GM18909 (cell line): ENCODE measurements around the gene GABBR2.

Experiments
- ATAC-seq: cut with Tn5 transposase; IDR thresholded peaks from one replicate; pipeline ENCODE4 v1.9.1; 2021; ENCODE audit warnings: mild to moderate bottlenecking; ENCODE audit not compliant: unreplicated experiment, poor library complexity

The GABBR2 gene

DNA sequence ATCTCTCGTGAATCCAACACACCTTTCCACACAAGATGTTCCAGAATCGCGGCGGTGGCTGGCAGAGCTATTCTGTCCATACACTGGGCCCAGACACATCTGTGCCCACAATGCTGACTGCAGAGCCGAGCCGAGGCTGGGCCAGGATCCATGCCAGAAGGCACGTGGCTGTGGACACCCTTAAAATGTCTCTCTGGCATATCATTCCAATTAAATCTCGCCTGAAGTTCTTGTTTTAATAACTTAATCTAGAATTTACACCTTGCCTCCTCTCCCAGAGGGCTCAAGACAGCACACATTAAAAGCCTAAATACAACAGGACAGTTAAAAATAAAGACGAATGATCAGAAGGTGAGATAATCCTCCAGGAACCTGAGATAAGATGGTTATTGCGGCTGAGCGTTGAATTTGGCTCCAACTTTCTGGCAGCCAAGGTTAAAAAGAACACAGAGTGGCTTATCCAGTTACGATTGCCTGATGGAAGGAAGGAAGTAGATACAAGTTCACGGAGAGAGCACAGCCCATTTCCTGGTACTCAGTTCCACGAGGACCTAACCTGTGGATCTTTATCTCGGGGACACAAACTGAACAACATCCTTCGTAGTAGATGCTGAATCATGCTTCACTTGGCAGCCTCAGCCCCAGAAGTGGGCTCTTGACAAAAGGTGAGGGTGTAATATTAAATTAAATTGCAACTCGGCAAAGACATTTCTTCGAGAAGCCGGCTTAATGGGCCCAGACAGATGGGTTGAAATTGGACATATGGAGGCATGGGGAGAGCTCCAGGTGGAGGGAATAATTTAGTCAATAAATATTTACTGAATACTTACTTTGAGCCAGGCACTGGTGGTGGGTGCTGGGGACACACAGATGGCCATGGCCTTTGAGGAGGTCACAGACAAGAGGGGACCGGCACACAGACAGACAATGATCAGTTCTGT lies 367.3 kb downstream of the GABBR2 start:
- no peak for ATAC-seq

DNA sequence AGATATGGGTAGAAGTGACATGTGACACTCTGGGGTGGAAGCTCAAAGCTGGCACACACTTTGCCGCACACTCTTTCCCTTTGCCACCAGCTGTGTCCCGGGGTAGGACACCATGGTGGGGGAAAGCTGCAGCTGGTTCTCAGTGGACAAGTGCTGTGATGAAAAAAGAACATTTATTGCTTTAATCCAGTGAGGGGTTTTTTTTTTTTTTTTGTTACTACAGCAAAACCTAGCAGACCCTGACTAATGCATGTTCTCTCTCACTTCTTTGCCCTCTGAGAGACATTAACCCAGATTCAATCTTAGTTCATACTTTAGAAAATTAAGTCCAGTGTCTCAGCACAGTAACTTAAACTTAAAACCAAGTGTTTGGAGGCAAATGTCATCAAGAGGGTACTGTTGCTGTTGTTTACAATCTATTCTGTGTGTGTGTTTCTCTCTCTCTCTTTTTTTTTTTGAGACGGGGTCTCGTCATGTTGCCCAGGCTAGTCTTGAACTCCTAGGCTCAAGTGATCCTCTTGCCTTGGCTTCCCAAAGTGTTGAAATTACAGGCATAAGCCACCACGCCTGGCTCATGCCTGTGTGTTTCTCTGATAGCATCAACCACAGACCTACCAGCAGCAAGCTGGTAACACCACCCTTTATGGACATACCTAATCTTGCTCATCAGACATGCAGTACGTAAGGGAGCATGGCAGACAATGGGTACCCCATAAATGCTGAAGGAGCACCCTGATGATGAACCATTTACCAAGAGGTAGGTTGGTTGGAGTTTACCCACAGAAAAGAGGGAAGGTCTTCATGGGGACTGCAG lies 368.5 kb downstream of the GABBR2 start:
- no peak for ATAC-seq

DNA sequence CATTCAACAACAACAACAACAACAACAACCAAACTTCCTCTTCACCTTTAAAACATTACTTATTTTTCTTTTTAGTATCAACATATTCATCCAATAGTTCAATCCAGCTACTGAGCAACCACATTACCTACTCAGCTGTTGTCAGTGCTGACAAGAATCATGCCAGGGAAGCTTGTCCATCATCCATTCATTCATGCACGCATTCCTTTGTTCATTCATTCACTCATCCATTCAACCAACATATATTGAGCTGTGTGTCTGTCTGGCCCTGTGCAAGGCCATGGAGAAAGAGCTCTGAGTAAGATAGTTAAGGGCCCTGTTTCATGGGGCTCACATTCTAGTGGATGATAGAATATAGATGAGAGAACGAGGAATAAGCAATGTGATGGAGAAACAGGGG lies 373.1 kb downstream of the GABBR2 start:
- ATAC-seq: no peak

DNA sequence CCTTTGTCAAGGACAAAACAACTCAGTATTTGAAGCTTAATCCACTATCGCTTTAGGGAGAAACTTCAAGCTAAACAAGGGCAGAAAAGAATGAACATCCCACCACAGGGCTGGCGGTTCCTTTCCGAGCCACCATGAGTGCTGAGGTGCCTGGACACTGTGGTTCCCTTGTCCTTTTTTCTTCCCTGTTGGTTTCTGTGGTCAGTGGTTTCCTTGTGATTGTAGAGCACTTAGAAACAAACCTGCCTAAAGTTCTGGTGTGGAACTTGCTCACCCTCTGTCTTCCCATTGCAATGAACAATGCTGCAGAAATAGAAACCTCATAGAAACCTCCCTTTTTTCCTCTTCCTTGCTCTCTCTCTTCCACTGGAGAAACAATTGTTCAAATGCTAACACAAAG lies 373.9 kb downstream of the GABBR2 start:
- ATAC-seq: no peak

DNA sequence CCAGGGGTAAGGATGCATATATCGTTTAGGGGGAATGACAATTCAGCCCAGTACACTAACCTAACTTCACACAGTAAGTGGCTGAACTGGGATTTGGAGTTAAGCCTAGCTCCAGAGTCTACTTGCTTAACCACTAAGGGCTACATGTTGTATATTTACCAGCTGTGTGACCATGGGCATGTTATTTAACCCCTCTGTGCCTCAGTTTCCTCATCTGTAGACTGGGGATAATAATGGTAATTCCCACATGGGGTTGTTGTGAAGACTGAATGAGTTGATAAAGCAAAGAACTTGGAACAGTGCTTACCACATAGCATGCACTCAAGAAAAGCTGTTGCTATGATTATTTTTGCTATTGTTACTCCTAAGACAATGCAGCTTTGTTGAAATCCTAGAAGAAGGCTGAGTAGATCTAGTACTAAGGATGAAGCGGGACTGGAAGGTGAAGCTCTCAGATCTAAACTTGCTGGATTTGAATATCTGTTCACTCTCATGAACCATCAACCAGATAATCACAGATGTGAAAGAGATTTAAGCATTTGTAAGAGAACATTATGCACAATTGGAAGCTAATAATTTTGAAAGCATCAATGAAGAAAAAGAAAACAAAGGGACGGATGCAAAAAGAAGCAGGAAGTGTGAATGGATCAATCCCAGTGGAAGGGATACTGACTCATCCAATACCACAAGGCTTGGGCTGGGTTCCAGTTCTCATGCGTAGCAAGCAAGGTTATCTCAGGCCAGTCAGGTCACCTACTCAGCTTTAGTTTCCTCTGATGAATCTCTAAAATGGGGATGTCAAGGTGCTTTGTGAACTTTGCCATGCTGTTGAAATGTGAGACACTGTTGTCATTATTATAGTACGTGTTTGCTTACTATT lies 374.8 kb downstream of the GABBR2 start:
- ATAC-seq: no peak

DNA sequence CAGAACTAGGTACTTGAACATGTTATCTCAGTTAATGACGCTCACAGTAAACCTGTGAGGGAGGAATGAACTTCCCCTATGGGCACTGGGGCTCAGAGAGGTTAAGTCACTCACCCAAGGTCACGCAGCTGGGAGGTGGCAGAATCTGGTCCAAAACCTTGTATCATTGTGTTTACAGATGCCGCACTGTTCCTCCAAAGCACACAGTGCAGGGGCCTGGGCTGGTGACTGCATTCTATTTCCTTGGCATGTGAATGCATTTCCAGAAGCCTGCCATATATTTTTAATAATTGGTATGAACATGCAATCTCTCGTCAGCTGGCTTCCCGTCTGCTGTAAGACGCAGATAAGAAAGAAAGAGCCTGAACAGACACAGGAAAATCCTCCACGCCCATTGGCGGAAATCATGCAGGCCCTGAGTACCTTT lies 376.3 kb downstream of the GABBR2 start:
- no peak for ATAC-seq

DNA sequence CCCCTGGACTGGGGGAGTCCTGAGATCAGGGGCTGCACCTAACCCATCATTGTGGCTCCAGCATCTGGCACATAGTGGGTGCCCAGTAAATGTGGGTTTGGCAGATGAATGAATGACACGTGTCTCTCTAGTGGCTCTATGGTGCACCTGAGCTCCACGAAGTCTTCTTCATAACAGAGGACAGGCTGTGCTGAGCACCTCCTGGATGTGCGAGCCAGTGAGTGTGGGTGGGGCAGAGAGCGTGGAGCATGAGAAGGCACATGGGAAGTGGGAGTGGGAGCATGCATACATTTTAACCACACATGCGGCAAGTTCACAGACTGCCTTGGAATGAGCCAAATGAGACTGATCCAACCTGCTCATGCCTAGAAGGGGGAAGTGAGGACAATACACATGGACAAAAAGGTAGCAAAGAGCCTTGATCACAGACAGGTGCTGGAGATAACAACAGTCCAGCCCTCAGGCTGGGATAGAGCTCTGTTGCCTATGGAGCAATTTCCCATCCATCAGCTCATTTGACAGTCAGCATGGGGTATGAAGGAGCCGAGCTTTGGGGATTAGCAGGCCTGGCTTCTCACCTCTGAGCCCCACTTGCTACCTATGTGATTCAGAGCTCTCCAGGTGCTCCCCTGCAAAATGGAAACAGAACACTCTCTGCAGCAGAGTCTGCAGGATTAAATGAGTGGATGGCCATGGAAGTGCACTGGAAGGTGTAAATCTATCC lies 377.0 kb downstream of the GABBR2 start:
- ATAC-seq: no peak

DNA sequence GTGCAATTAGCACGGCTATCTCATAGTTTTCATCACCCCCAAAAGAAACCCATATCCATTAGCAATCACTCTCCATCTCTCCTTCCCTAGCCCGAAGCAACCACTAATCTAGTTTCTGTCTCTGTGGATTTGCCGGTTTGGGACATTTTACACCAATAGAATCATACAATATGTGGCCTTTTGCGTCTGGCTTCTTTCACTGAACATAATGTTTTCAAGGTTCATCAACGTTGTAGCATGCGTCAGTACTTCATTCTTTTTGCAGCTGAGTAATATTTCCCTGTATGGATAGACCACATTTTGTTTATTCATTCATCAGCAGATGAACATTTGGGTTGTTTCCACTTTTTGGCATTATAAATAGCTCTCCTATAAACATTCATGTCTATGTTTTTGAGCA lies 377.9 kb downstream of the GABBR2 start:
- no peak for ATAC-seq

DNA sequence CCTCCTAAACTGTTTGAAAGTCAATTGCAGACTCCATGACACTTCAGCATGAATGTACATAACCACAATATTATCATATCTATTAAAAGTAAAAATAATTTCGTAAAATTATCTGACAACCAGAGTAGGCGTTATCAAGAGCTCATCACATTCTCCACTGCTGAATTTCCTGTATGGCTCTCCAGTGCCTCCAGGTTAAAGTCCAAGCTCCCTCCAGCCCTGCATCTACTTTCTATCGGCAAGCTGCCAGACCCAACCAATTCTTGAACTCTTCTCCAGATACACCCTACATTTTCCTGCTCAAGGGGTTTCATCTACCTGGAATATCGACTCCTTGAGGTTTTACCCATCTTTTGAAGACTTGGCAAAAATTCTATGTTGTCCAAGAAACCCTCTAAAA lies 378.8 kb downstream of the GABBR2 start:
- no peak for ATAC-seq

DNA sequence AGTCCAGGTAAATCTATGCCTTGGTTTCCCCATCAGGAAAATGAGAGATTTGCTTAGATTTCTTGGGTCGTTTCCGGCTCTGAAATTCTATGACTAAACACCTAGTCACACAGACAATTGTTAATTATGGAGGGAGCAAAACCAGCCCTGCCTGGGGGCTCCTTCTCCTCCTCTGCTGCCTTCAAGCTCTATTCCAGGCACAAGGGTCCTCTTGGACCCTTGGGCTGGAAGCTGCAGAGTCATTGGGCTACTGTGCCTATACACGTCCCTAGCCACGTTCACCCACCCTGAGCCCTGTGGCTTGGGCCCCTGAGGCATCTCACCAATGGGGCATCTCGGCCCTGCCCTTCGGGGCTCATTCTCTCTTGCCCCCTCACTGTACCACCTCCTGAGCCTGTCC lies 379.5 kb downstream of the GABBR2 start:
- ATAC-seq: no peak

DNA sequence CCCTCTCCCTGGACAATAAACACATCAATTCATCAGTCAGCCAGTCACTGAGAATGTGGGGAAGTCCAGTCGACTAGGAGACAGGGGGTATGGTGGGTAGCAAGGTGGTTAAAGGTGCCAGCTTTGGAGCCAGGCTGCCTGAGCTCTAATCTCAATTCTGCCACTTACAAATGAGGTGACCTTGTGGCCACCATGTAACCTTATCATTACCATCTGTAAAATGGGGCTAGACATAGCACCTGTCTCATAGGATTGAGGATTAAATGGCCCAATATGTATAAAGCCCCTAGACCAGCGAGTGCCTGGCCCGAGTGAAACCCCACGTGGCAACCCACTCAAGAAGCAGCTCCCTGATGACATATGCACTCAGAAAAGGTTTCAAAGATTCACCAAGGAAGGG lies 380.0 kb downstream of the GABBR2 start:
- no peak for ATAC-seq

DNA sequence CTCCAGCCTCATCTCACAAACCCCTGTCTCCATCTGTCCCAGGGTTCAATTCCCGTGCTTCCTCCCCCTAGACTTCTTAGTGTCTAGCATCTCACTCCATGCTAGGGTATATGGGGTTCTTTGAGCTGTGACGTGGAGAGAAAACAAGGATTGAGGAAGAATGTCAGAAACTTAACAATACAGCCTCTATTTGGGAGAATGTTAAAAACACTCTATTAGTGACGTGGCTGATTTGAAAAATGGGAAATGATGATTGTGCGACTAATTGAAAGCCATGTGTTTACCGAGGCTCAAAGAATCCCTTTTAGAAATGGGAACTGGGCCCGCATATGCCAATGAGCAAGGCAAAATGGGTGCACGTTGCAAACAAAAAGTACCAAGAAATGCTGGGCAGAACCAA lies 380.6 kb downstream of the GABBR2 start:
- no peak for ATAC-seq

DNA sequence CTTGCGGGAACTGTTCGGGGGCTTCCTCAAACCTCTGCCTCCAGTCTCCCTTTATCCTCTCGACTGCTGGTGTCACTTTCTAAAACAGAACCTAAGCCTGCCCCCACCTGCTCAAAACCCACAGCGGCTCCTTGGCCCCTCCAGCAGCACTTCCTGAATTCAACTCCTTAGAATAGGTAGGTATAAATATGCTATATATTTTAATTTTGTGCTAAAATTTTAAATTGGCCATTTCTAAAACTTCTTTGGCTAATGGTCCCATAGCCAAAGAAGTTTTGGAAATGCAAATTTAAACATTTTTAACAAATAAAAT lies 381.5 kb downstream of the GABBR2 start:
- ATAC-seq: no peak

DNA sequence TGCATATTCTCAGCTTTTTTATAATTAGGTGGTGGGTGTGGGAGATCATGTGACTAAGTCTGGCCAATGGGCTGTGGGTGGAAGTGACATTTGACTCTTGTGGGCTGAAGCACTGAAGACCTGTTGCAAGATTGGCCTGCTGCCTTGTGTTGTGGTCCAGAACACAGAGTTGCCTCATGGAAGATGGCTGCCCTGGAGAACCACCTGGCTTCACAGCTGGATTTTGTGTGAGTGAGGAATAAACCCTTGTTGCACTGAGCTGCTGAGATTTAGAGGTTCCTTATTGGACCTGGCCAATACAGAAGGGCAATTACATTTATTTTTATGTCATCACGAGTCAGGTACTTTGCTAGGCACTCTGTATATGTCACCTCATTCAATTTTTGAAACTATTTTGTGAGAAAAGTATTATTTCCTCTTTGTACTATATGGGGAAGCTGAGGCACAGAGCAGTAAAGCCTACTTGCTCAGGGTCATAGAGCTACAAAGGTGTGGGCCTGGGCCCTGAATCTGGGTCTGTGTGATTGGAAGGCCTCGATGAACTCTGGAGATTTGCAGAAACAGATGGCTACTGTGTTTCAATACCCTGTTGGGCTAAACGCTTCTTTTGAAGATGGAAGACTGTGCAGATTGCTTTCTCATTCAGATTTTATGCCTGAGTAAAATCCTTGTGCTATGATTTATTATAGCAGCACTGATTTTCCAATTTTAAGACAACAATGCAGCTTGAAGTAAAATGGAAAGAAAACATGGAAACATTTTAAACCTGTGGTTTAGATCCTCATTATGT lies 382.1 kb downstream of the GABBR2 start:
- ATAC-seq: peak; percentile 40

DNA sequence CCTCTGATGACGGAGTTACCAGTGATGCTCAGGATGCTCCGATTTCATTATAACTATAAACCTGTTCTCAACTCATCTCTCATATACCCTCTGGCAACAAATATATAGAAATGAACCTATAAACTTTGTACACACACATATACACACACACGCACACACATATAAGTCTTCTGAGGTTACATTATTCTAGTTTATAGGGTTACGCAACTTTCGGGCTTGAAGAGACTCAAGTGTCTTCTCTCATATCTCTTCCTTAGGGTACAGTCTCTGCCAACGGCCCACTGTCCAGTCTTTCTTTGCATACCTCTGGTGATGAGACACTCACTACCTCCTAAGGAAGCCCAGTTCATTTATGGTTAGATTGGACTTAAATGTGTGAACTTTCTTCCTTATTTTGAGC lies 383.9 kb downstream of the GABBR2 start:
- ATAC-seq: no peak

DNA sequence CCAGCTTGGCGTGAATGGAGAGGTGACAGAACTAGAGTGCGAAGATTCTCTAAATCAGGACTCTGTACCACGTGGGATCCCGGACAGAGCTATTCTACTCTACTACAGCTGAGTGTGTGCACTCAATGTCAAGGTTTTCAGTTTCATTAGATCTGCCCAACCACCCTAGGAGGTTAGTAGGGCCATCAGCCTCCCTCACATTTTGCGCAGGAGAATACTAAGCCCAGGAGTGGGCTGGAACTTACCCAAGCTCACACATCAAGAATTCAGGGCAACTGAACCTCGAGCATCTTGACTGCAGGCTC lies 385.0 kb downstream of the GABBR2 start:
- no peak for ATAC-seq

DNA sequence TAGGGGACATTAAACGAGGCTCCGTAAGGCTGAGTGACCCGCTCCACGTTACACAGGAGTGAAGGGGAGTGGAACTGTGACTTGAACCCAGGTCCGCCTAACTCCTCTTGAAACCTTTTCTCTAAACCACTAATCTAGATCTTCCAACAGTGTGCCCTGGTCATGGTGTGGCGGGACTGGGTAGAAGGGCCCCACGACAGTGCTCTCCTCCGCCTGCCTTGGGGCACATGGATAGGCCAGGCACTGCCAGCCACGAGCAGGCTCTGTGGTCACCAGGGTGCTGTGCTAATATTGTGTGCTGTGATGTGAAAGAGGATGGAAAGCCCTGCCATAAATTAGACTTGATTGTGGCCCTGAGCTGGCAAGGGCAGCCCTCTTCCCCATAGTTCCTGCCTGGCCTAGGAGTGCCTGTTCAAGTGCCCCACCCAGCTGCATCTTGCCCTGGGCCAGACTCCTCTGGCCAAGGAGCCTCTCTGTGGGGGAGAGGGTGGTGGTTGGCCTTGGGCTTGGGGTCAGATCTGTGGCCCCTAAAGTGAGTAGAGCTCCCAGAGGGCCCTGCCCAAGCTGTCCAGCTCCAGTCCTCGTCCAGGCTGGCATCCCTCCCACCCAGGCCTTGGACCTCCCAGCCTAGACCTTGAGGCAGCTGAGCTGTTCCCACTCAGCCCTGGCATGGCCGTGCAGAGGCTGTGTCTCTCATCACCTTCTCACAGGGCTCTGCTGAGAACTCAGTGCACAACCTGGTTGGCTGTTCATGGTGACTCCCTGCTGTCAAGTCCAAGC lies 385.5 kb downstream of the GABBR2 start:
- ATAC-seq: no peak

DNA sequence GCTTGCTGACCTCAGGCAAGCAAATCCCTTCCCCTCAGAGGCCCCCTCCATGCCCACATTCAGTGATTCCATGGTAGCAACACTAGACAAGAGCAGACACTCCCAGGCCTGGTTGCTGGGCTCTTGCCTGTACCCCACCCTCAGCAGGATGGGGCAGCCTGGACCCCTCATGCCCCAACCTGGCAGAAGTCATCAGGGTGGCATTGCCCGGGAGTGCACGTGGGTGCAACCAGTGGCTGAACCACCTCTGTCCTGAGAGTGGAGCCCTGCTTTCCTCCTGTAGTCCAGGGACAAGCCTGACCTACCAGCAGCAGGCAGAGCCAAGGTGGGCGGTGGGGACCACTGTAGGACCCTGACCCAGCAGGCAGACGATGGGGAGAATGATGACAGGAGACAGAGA lies 387.5 kb downstream of the GABBR2 start:
- no peak for ATAC-seq
